ENCODE data around the gene LDLRAD3.

Gene LDLRAD3

DNA sequence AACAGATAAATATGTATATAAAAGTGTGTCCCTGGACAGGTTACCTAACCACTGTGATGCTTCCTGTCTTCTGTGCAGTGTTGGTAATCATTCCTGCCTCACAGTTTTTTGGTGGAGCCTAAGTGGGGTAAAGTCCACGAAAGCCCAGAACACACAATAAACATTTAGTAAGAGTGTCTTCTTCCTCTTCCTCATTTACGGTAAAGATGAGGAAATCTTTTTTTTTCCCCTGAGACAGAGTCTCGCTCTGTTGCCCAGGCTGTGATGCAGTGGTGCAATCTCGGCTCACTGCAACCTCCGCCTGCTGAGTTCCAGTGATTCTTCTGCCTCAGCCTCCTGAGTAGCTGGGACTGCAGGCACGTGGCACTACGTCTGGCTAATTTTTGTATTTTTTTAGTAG is 117.1 kb downstream of the LDLRAD3 start:
- Histone ChIP-seq H3K9me3 (peaks cover 45% of the 10 kb centered on the region), H3K36me3 (peaks cover 43% of the 10 kb centered on the region), H3K4me3 (no peak overlapping the region), H3K27ac (no peak overlapping the region), H4K20me1 (peaks cover 7% of the 10 kb centered on the region; the same call in 1 of the 2 replicates), H3K4me1 (peaks cover 28% of the 10 kb centered on the region), H3K27me3 (no peaks in the 10 kb centered on the region), H3K4me2 (peak overlapping the region; percentile 49), H3K9ac (no peak overlapping the region)
- TF ChIP-seq Cebpa-rat (IDR thresholded peaks at IDR 0.05), result peak; percentile 95

- no peak overlapping the region for H3K9ac ChIP-seq
- peaks cover 50% of the 10 kb centered on the region for H3K9me3 ChIP-seq
- no peaks in the 10 kb centered on the region for H3K27me3 ChIP-seq
- peak overlapping the region; percentile 49 for H3K4me2 ChIP-seq
- H3K36me3 ChIP-seq, result peaks cover 48% of the 10 kb centered on the region
- no peak overlapping the region for H3K27ac ChIP-seq
- peaks cover 7% of the 10 kb centered on the region; the same call in 1 of the 2 replicates for H4K20me1 ChIP-seq
- TF ChIP-seq Cebpa-rat (IDR thresholded peaks at IDR 0.05), result no peak
- H3K4me1 ChIP-seq, result peaks cover 29% of the 10 kb centered on the region
- no peak overlapping the region for H3K4me3 ChIP-seq
Observed at GRCh38 chr11:36061471-36061870, 117.6 kb downstream of the LDLRAD3 start.

DNA sequence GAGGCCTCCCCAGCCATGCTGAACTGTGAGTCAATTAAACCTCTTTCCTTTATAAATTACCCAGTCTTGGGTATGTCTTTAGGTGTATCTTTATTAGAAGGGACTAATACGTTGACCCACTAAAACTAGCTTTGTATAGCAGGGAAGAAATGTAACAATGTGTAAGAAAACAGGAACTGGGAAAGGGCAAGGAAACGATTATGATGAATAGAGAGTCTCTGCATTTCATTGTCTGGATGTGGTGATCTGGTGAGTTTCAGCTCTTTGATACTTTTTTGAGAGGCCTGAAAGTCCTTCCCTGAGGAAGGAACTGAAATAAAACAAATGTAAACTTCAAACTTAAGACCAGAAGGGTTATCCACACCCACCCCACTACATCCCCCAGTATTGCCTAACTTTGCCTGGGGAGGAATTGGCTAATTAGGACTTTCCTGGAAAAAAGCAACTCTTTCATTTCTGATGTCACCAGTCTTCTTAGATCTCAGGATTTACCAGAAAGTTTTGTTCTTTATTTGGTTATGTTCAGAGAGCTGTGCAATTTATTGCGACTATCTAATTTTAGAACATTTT is 119.0 kb downstream of the LDLRAD3 start:
- H3K4me2 ChIP-seq, result no peak overlapping the region

GRCh38 chr11:36065436-36065835 is 121.6 kb downstream of the LDLRAD3 start:
- no peaks in the 10 kb centered on the region for H3K27me3 ChIP-seq
- H3K4me3 ChIP-seq, result no peak overlapping the region
- H3K4me2 ChIP-seq, result peak overlapping the region; percentile 11; the same call in 1 of the 2 replicates
- no peak overlapping the region for H3K9ac ChIP-seq
- 0 out of 2 replicates have a peak overlapping the region, but pooled peaks have one; percentile 24 for H3K27ac ChIP-seq
- H4K20me1 ChIP-seq, result peaks cover 7% of the 10 kb centered on the region; the same call in 1 of the 2 replicates
- H3K4me1 ChIP-seq, result peaks cover 56% of the 10 kb centered on the region
- H3K36me3 ChIP-seq, result peaks cover 31% of the 10 kb centered on the region
- H3K9me3 ChIP-seq, result peaks cover 48% of the 10 kb centered on the region
- TF ChIP-seq Cebpa-rat (IDR thresholded peaks at IDR 0.05), result no peak

More for the DNA sequence above, 119.0 kb downstream of the LDLRAD3 start:
- Histone ChIP-seq H3K9ac (no peak overlapping the region), H3K27ac (no peak overlapping the region), H3K4me1 (peaks cover 33% of the 10 kb centered on the region), H3K27me3 (no peaks in the 10 kb centered on the region), H3K36me3 (peaks cover 49% of the 10 kb centered on the region), H3K4me3 (no peak overlapping the region), H3K9me3 (peaks cover 64% of the 10 kb centered on the region), H4K20me1 (no peaks in the 10 kb centered on the region; the same call in 1 of the 2 replicates)
- no peak for TF ChIP-seq Cebpa-rat (IDR thresholded peaks at IDR 0.05)

- H3K4me2 ChIP-seq, result no peak overlapping the region
- H3K36me3 ChIP-seq, result peaks cover 36% of the 10 kb centered on the region
- peaks cover 43% of the 10 kb centered on the region for H3K9me3 ChIP-seq
- no peaks in the 10 kb centered on the region for H3K27me3 ChIP-seq
- H4K20me1 ChIP-seq, result peaks cover 16% of the 10 kb centered on the region; the same call in 1 of the 2 replicates
- no peak overlapping the region for H3K9ac ChIP-seq
- TF ChIP-seq Cebpa-rat (IDR thresholded peaks at IDR 0.05), result no peak
- H3K4me1 ChIP-seq, result peaks cover 47% of the 10 kb centered on the region
- H3K4me3 ChIP-seq, result no peak overlapping the region; the same call in 1 of the 2 replicates
- H3K27ac ChIP-seq, result no peak overlapping the region
Observed at GRCh38 chr11:36066891-36067290, 123.0 kb downstream of the LDLRAD3 start.

- Histone ChIP-seq H4K20me1 (peaks cover 42% of the 10 kb centered on the region), H3K4me2 (peak overlapping the region; percentile 63), H3K36me3 (peaks cover 47% of the 10 kb centered on the region), H3K9ac (peak overlapping the region; percentile 15; the same call in 1 of the 2 replicates), H3K4me3 (no peak overlapping the region), H3K9me3 (peaks cover 30% of the 10 kb centered on the region), H3K27ac (peak overlapping the region; percentile 57; the same call in 1 of the 2 replicates), H3K27me3 (no peaks in the 10 kb centered on the region), H3K4me1 (peaks cover 49% of the 10 kb centered on the region)
- TF ChIP-seq Cebpa-rat (IDR thresholded peaks at IDR 0.05), result no peak
Observed at GRCh38 chr11:36069576-36070212, 125.8 kb downstream of the LDLRAD3 start.

DNA sequence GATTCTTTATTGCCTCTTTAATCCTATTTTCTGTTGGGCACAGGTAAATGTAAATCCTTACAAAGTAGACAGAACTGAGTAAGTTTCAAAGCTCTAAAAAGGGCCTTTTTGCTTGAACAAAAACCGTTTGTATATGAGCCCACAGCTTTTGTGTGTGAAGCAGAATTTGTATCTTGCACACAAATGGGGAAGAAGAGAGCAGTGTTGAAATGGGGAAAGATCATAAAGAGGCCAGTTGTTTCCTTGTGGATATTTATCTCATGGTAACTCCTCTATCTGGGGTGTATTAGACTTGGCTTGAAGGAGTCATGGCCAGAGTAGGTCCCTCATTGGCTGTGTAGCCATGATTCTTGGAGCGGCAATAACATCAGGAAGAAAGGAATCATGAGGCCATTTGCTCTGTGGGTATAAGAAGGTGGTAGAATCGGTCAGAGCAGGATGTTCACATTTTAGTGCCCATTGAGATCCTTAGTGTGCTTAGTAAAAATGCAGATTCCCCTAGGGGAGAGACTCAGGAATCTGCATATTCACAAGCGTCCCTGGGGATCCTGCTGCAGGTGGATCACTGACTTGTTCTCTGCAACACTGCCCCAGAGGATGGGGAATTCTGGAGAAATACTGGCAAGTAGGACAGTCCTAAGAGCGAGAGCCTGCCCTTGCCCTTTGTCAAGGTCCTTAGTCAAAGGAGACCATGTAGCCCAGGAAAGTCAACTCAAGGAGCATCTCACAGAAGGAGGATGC is 126.5 kb downstream of the LDLRAD3 start:
- no peak overlapping the region for H3K9ac ChIP-seq
- TF ChIP-seq Cebpa-rat (IDR thresholded peaks at IDR 0.05), result no peak
- no peaks in the 10 kb centered on the region for H3K27me3 ChIP-seq
- H3K36me3 ChIP-seq, result peaks cover 51% of the 10 kb centered on the region
- no peak overlapping the region for H3K4me3 ChIP-seq
- peaks cover 46% of the 10 kb centered on the region for H3K4me1 ChIP-seq
- H3K4me2 ChIP-seq, result peak overlapping the region; percentile 63; the same call in 1 of the 2 replicates
- H4K20me1 ChIP-seq, result peaks cover 45% of the 10 kb centered on the region
- H3K9me3 ChIP-seq, result peaks cover 36% of the 10 kb centered on the region
- no peak overlapping the region for H3K27ac ChIP-seq

DNA sequence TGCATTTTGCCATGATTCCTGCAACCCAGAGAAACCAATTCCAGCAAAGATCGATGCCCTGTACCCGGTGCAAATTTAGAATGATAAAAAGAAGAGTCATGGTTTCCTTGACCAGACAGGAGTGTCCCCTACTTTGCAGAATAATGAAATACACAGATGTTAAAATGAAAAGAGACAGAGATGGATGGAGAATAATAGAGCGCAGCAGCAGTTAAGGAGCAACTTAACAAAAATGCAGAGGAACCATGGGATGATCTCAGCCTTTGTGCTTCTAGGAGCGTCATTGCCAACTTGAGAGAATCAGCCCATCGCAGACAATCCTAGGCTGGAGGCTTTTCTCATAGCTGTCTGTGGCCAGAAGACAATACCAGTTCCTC is 127.1 kb downstream of the LDLRAD3 start:
- Histone ChIP-seq H3K36me3 (peaks cover 49% of the 10 kb centered on the region), H3K9me3 (peaks cover 36% of the 10 kb centered on the region), H3K27me3 (no peaks in the 10 kb centered on the region), H3K9ac (no peak overlapping the region), H4K20me1 (peaks cover 45% of the 10 kb centered on the region), H3K4me3 (no peak overlapping the region), H3K4me2 (no peak overlapping the region), H3K27ac (no peak overlapping the region), H3K4me1 (peaks cover 41% of the 10 kb centered on the region)
- no peak for TF ChIP-seq Cebpa-rat (IDR thresholded peaks at IDR 0.05)

DNA sequence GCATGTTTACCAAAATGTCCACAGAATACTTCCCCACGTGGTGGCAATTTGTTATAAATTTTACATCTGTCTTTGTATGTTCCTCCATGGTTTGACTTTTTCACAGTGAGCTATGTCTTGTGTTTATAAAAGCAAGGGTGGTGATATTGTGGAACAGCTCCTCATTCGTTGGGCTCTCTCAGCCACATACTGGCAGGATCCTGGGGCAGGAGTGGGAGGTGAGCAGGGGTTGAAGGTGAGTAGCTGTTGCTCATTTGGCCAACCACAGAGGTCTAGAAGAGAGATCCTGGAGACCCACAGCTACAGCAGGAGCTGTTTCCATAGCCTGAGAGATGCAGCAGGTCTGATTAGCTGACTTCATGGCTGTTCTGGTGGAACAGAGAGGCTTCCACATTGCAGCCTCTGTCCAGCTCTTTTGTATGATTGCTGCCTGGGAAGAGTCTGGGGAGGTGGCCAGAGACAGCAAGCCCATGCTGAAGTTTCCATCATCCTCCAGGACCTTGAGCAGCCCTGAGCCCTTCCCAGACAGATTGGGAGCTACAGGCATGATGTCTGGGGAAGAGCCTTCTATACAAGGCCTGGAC is 128.1 kb downstream of the LDLRAD3 start:
- Histone ChIP-seq H3K4me2 (no peak overlapping the region), H3K27me3 (no peaks in the 10 kb centered on the region), H4K20me1 (peaks cover 47% of the 10 kb centered on the region), H3K4me3 (no peak overlapping the region), H3K4me1 (peaks cover 40% of the 10 kb centered on the region), H3K9me3 (peaks cover 36% of the 10 kb centered on the region), H3K9ac (no peak overlapping the region), H3K36me3 (peaks cover 46% of the 10 kb centered on the region), H3K27ac (no peak overlapping the region)
- no peak for TF ChIP-seq Cebpa-rat (IDR thresholded peaks at IDR 0.05)

All from BLaER1 (cell line).